ENCODE measurements around the gene SLC3A2.
"Not testable (repeated sequence)": the region's sequence is repeated elsewhere in the genome, so short reads cannot be mapped to it uniquely, and the experiment has no call there.

SLC3A2 gene

DNA sequence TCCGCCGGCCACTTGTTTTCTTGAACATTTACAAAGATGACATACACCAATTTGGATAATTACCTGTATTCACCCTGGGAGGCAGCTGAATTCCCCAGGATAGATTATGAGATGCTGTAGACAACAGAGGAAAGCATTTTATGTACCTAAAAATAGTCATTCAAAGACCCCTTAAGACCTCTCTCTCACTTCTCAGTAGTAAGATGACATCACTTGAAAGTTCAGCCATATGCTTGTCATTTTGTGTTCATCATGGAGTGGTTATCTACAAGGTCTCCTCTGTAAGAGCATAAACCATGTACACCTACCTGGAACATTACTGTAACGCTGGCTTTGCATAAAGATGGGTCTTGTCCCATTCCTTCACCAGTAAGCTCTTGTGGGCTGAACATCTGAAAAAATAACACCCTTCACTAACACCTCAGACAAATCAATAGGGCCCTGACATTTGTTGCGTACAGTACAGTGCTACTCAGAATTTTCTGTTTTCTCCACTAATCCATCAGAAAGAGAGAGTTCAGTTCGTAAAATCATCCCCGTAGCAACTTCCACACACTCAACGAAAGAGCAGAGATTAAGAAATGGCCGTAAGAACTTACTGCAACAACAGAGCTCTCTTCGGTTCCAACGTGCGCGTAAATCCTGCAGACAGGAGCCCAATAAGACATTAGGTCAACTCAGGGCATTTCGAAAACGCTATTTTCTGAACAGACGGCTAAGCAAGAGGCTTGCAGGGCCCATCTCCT, 25.7 kb upstream of the SLC3A2 start:
- no peaks in the 10 kb centered on the region for H3K27me3 ChIP-seq (ENCODE audit: control insufficient read depth in 1 of 2, insufficient read depth in 2 of 2, low read length in 2 of 2)
- peaks cover 37% of the 10 kb centered on the region for H3K36me3 ChIP-seq (ENCODE audit: insufficient read depth, low read length)
- peak overlapping the region; percentile 75 for H3K9ac ChIP-seq (ENCODE audit: low read length)
- H3K27ac ChIP-seq (ENCODE audit: low read depth, low read length) = peak overlapping the region; percentile 64
- H3K4me1 ChIP-seq (ENCODE audit: insufficient read depth, low read length) = peaks cover 28% of the 10 kb centered on the region
- H3K4me3 ChIP-seq (ENCODE audit: low read depth in 1 of 2, low read length in 2 of 2) = peak overlapping the region; percentile 97 to 100
- no peaks in the 10 kb centered on the region for H3K9me3 ChIP-seq (ENCODE audit: low read length)

DNA sequence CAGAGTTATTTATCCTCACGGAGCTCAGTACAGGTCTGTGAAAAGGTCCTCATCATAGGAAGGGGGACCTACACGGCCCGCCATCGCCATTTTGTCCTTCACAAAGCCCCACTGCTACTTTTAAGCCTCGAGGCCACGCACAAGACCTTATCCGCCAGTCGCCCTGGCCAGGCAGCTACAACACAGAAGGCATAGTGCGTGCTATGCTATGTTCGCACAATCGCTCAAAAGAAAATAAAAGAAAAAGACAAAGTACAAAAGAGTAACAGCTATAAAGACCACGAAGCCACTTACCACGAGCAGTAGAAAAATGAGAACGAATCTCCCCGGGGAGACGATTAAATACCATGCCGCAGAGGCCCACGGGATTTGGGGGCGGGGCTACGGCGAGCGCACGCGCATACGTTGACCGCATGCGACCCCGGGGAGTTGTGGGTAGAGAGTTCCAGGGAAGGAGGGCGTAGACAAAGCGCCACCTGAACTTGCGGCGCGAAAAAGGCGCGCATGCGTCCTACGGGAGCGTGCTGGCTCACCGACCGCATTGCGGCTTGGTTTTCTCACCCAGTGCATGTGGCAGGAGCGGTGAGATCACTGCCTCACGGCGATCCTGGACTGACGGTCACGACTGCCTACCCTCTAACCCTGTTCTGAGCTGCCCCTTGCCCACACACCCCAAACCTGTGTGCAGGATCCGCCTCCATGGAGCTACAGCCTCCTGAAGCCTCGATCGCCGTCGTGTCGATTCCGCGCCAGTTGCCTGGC, 24.9 kb upstream of the SLC3A2 start:
- Histone ChIP-seq H3K27me3 (ENCODE audit: control insufficient read depth in 1 of 2, insufficient read depth in 2 of 2, low read length in 2 of 2) (no peaks in the 10 kb centered on the region), H3K27ac (ENCODE audit: low read depth, low read length) (peak overlapping the region; percentile 80), H3K9me3 (ENCODE audit: low read length) (no peaks in the 10 kb centered on the region), H3K36me3 (ENCODE audit: insufficient read depth, low read length) (peaks cover 37% of the 10 kb centered on the region), H3K4me3 (ENCODE audit: low read depth in 1 of 2, low read length in 2 of 2) (peak overlapping the region; percentile 97 to 100), H3K9ac (ENCODE audit: low read length) (peak overlapping the region; percentile 75), H3K4me1 (ENCODE audit: insufficient read depth, low read length) (peaks cover 28% of the 10 kb centered on the region)

DNA sequence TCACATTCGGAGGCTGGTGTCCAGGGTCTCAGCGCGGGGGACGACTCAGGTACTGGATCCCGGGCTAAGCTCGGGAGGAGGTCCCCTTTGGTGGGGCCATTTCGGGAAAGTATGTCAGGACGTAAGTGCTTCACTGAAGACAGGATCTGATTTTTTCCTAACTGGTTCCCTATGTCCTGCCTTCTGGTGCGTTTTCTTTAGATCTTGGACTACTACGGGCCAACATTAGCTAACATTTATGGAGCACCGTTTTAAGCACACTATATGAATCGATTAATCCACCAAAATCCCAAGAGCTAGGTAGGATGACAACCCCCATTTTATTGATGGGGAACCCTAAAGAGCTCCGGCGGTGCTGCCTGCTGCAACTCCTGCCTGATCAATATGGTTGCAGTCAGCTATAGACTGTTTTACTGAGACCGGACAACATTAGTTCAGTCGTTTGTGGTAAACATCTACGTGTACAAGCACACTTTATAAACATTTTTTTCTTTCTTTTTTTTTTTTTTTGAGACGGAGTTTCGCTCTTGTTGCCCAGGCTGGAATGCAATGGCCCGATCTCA, 24.3 kb upstream of the SLC3A2 start:
- Histone ChIP-seq H3K9me3 (ENCODE audit: low read length) (no peaks in the 10 kb centered on the region), H3K27me3 (ENCODE audit: control insufficient read depth in 1 of 2, insufficient read depth in 2 of 2, low read length in 2 of 2) (no peaks in the 10 kb centered on the region), H3K27ac (ENCODE audit: low read depth, low read length) (peak overlapping the region; percentile 80), H3K4me1 (ENCODE audit: insufficient read depth, low read length) (peaks cover 28% of the 10 kb centered on the region), H3K36me3 (ENCODE audit: insufficient read depth, low read length) (peaks cover 33% of the 10 kb centered on the region), H3K9ac (ENCODE audit: low read length) (peak overlapping the region; percentile 46), H3K4me3 (ENCODE audit: low read depth in 1 of 2, low read length in 2 of 2) (peak overlapping the region; percentile 97 to 100)

DNA sequence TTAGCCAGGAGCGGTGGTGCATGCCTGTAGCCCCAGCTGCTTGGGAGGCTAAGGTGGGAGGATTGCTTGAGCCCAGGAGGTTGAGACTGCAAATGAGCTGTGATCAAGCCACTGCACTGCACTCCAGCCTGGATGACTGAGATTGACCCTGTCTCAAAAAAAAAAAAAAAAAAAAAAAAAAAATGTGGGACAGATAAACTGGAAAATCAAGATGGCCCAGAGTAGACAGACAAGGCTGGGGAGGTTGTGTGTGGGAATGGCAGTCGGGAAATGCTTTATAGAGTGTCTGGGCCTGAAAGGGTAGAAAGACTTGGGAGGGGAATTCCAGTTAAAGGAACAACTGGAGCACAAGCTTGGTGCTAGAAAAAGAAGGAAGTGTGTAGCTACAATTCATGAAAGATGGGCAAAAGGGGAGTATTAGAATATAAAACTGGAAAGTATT, 23.1 kb upstream of the SLC3A2 start:
- Histone ChIP-seq H3K9ac (ENCODE audit: low read length) (no peak overlapping the region), H3K4me3 (ENCODE audit: low read depth in 1 of 2, low read length in 2 of 2) (no peak overlapping the region), H3K4me1 (ENCODE audit: insufficient read depth, low read length) (peaks cover 28% of the 10 kb centered on the region), H3K27ac (ENCODE audit: low read depth, low read length) (no peak overlapping the region), H3K36me3 (ENCODE audit: insufficient read depth, low read length) (peaks cover 22% of the 10 kb centered on the region), H3K9me3 (ENCODE audit: low read length) (no peaks in the 10 kb centered on the region), H3K27me3 (ENCODE audit: control insufficient read depth in 1 of 2, insufficient read depth in 2 of 2, low read length in 2 of 2) (no peaks in the 10 kb centered on the region)

DNA sequence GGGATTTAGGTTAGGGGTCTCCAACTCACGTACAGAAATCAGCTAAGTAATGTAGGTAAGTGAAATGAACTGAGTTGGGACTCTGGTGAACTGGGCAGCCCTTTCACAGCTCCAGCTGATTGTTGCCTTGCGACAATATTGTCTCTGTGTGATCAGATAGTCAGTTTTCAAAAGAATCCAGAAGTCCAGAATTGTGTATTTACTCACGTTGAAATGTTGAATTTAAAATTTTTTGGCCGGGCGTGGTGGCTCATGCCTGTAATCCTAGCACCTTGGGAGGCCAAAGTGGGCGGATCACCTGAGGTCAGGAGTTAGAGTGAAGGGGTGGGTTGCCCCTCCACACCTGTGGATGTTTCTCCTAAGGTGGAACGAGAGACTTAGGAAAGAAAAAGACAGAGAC, 22.5 kb upstream of the SLC3A2 start:
- no peaks in the 10 kb centered on the region for H3K9me3 ChIP-seq (ENCODE audit: low read length)
- no peak overlapping the region for H3K27ac ChIP-seq (ENCODE audit: low read depth, low read length)
- no peak overlapping the region for H3K9ac ChIP-seq (ENCODE audit: low read length)
- peaks cover 25% of the 10 kb centered on the region for H3K4me1 ChIP-seq (ENCODE audit: insufficient read depth, low read length)
- no peaks in the 10 kb centered on the region for H3K27me3 ChIP-seq (ENCODE audit: control insufficient read depth in 1 of 2, insufficient read depth in 2 of 2, low read length in 2 of 2)
- H3K36me3 ChIP-seq (ENCODE audit: insufficient read depth, low read length) = peaks cover 16% of the 10 kb centered on the region
- H3K4me3 ChIP-seq (ENCODE audit: low read depth in 1 of 2, low read length in 2 of 2) = no peak overlapping the region

DNA sequence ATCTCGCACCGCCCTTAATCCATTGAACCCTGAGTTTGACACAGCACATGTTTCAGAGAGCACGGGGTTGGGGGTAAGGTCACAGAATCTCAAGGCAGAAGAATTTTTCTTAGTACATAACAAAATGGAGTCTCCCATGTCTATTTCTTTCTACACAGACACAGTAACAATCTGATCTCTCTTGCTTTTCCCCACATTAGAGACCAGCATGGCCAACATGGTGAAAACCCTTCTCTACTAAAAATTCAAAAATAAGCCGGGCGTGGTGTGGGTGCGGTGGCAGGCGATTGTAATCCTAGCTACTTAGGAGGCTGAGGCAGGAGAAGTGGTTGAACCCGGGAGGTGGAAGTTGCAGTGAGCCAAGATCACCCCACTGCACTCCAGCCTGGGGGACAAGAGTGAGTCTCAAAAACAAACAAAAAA, 21.4 kb upstream of the SLC3A2 start:
- not testable (repeated sequence) for H3K27ac ChIP-seq (ENCODE audit: low read depth, low read length); H3K9me3 ChIP-seq (ENCODE audit: low read length); H3K9ac ChIP-seq (ENCODE audit: low read length); H3K4me3 ChIP-seq (ENCODE audit: low read depth in 1 of 2, low read length in 2 of 2); H3K27me3 ChIP-seq (ENCODE audit: control insufficient read depth in 1 of 2, insufficient read depth in 2 of 2, low read length in 2 of 2); H3K36me3 ChIP-seq (ENCODE audit: insufficient read depth, low read length)
- H3K4me1 ChIP-seq (ENCODE audit: insufficient read depth, low read length) = peaks cover 14% of the 10 kb centered on the region

DNA sequence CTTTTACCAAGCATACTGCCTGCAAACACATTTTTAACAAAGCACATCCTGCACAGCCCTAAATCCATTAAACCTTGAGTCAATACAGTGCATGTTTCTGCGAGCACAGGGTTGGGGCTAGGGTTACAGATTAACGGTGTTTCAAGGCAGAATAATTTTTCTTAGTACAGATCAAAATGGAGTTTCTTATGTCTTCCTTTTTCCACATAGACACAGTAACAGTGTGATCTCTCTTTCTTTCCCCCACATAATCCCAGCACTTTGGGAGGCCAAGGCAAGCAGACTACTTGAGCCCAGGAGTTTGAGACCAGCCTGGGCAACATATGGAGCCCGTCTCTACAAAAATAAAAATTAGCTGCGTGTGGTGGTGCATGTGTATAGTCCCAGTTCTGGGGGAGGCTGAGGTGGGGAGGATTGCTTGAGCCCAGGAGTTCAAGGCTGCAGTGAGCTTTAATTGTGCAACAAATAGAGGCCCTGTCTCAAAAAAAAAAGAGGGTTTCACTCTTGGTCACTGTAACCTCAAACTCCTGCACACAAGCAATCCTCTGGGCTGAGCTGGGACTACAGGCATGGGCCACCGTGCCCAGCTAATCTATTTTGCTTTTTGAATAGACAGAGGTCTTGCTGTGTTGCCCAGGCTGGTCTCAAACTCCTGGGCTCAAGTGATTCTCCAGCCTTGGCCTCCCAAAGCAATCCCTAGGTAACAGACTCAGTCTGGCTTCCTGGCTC, 19.7 kb upstream of the SLC3A2 start:
- Histone ChIP-seq H3K36me3 (ENCODE audit: insufficient read depth, low read length) (no peaks in the 10 kb centered on the region), H3K27me3 (ENCODE audit: control insufficient read depth in 1 of 2, insufficient read depth in 2 of 2, low read length in 2 of 2) (no peaks in the 10 kb centered on the region), H3K4me3 (ENCODE audit: low read depth in 1 of 2, low read length in 2 of 2) (no peak overlapping the region), H3K4me1 (ENCODE audit: insufficient read depth, low read length) (peaks cover 10% of the 10 kb centered on the region), H3K9me3 (ENCODE audit: low read length) (no peaks in the 10 kb centered on the region), H3K27ac (ENCODE audit: low read depth, low read length) (no peak overlapping the region), H3K9ac (ENCODE audit: low read length) (no peak overlapping the region)

DNA sequence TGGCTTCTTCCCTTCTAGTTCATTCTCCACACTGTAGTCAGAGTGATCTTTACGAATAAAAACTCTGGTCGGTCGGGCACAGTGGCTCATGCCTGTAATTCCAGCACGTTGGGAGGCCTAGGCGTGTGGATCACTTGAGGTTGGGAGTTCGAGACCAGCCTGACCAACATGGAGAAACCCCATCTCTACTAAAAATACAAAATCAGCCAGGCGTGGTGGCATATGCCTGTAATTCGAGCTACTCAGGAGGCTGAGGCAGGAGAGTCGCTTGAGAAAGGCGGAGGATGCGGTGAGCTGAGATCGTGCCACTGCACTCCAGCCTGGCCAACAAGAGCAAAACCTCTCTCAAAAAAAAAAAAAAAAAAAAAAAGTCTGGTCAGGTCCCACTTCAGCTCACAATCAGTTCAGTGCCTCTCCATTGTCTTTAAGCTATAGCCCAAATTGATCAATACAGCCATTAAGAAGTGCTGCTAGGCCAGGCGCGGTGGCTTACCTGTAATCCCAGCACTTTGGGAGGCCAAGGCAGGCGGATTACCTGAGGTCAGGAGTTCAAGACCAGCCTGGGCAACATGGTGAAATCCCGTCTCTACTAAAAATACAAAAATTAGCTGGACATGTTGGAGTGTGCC, 19.0 kb upstream of the SLC3A2 start:
- not testable (repeated sequence) for H3K36me3 ChIP-seq (ENCODE audit: insufficient read depth, low read length); H3K27me3 ChIP-seq (ENCODE audit: control insufficient read depth in 1 of 2, insufficient read depth in 2 of 2, low read length in 2 of 2); H3K27ac ChIP-seq (ENCODE audit: low read depth, low read length); H3K4me1 ChIP-seq (ENCODE audit: insufficient read depth, low read length); H3K4me3 ChIP-seq (ENCODE audit: low read depth in 1 of 2, low read length in 2 of 2); H3K9ac ChIP-seq (ENCODE audit: low read length); H3K9me3 ChIP-seq (ENCODE audit: low read length)

DNA sequence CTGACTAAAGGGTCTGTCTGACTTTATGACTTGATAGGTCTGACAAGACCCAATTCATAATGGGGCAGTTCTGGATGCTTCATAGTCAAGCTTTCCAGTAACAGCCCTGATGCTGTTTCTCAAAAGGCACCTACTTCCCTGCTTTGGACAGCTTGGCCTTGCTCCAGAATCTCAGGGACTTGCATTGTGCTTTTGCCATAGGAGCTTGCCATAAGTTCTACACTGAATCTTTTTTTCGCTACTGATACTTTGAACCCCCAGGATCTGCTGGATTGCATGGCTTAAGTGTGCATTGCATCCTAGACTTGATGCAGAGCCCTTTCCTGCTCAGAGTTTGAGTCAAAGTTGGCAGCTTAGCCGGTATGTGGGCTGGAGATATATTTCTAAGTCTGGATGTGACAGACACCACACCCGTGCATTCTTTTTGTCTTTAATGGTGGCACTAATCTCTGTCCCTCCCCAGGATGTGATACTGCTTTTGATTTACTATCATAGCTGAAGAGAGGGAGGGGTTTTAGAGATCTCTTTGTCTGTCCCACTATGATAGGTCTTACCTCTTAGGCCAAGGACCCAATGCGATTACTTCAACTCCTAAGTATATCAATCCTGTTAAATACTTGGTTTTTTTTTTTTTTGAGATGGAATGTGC, 16.9 kb upstream of the SLC3A2 start:
- Histone ChIP-seq H3K27me3 (ENCODE audit: control insufficient read depth in 1 of 2, insufficient read depth in 2 of 2, low read length in 2 of 2) (no peaks in the 10 kb centered on the region), H3K36me3 (ENCODE audit: insufficient read depth, low read length) (no peaks in the 10 kb centered on the region), H3K27ac (ENCODE audit: low read depth, low read length) (no peak overlapping the region), H3K4me3 (ENCODE audit: low read depth in 1 of 2, low read length in 2 of 2) (no peak overlapping the region), H3K4me1 (ENCODE audit: insufficient read depth, low read length) (peaks cover 4% of the 10 kb centered on the region), H3K9me3 (ENCODE audit: low read length) (no peaks in the 10 kb centered on the region), H3K9ac (ENCODE audit: low read length) (no peak overlapping the region)

DNA sequence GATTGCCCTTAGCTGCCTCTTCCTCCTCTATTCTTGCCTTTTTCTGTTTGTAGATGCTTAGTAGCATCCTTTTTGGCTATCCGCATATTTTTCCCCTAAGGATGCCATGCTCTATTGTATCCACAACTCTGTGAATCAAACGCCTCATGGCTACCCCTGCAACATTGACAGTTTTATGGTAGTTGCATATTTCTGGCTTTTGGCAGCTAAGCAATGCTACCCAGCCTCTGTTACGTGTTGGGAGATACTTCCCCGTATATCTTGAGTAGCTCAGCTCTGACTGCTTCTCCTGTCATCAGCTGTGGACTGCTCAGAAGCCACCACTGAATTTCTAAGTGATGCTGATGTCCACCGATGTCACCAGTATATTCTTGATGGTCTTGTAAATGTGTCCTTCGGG, 15.1 kb upstream of the SLC3A2 start:
- H3K9ac ChIP-seq (ENCODE audit: low read length) = no peak overlapping the region
- H3K4me1 ChIP-seq (ENCODE audit: insufficient read depth, low read length) = peaks cover 4% of the 10 kb centered on the region
- H3K27me3 ChIP-seq (ENCODE audit: control insufficient read depth in 1 of 2, insufficient read depth in 2 of 2, low read length in 2 of 2) = no peaks in the 10 kb centered on the region
- H3K9me3 ChIP-seq (ENCODE audit: low read length) = no peaks in the 10 kb centered on the region
- no peaks in the 10 kb centered on the region for H3K36me3 ChIP-seq (ENCODE audit: insufficient read depth, low read length)
- no peak overlapping the region for H3K27ac ChIP-seq (ENCODE audit: low read depth, low read length)
- no peak overlapping the region for H3K4me3 ChIP-seq (ENCODE audit: low read depth in 1 of 2, low read length in 2 of 2)

Data from muscle layer of colon (tissue), 2 donors.